Measurements from ENCODE around the gene MAG. TPM values are rescaled to one million over a fixed set of nuclear protein-coding genes. Genes with fewer than 3 reads are reported as not detected.

Gene MAG
- total RNA-seq, 2 donors from 2014 or later = not detected

GRCh38 chr19:35260694-35261304 lies 31.2 kb upstream of the MAG start:
- TF ChIP-seq CTCF (conservative IDR thresholded peaks at IDR 0.05) = no peak
- Mint-ChIP-seq H3K36me3 (ENCODE audit: low read depth) (peaks cover 73% of the 10 kb centered on the region), H3K27ac (peak overlapping the region; percentile 21), H3K4me1 (peaks cover 15% of the 10 kb centered on the region), H3K27me3 (ENCODE audit: insufficient read depth) (no peaks in the 10 kb centered on the region), H3K4me3 (no peak overlapping the region), H3K9me3 (no peaks in the 10 kb centered on the region)
- H3K9me3 ChIP-seq (ENCODE audit: control insufficient read depth, low read length) = no peaks in the 10 kb centered on the region
- peak; percentile 33 for DNase-seq
- peaks cover 89% of the 10 kb centered on the region for H3K36me3 ChIP-seq (ENCODE audit: control insufficient read depth, insufficient read depth, low read length)
- H3K4me3 ChIP-seq (ENCODE audit: low read length) = no peak overlapping the region
- H3K4me1 ChIP-seq (ENCODE audit: control insufficient read depth, insufficient read depth, low read length) = no peaks in the 10 kb centered on the region
- H3K27ac ChIP-seq (ENCODE audit: low read depth, low read length) = no peak overlapping the region
- H3K27me3 ChIP-seq (ENCODE audit: control insufficient read depth, insufficient read depth, low read length, poor library complexity, severe bottlenecking) = no peaks in the 10 kb centered on the region
- WGBS, 2 experiments (ENCODE audit: insufficient coverage in 1 of 2, insufficient read length in 1 of 2) = 89 to 91% methylated on average over 8 to 10 of the region's 10 CpGs
- no peak overlapping the region for H3K9ac ChIP-seq (ENCODE audit: extremely low read depth, low read length, poor library complexity, severe bottlenecking)

GRCh38 chr19:35261356-35262100 lies 30.4 kb upstream of the MAG start:
- DNase-seq = peak; percentile 42
- Mint-ChIP-seq H3K4me3 (no peak overlapping the region), H3K4me1 (peaks cover 16% of the 10 kb centered on the region), H3K27ac (peak overlapping the region; percentile 21), H3K9me3 (no peaks in the 10 kb centered on the region), H3K36me3 (ENCODE audit: low read depth) (peaks cover 76% of the 10 kb centered on the region), H3K27me3 (ENCODE audit: insufficient read depth) (no peaks in the 10 kb centered on the region)
- Histone ChIP-seq H3K27me3 (ENCODE audit: control insufficient read depth, insufficient read depth, low read length, poor library complexity, severe bottlenecking) (no peaks in the 10 kb centered on the region), H3K4me3 (ENCODE audit: low read length) (no peak overlapping the region), H3K9me3 (ENCODE audit: control insufficient read depth, low read length) (no peaks in the 10 kb centered on the region), H3K4me1 (ENCODE audit: control insufficient read depth, insufficient read depth, low read length) (no peaks in the 10 kb centered on the region), H3K36me3 (ENCODE audit: control insufficient read depth, insufficient read depth, low read length) (peaks cover 89% of the 10 kb centered on the region), H3K27ac (ENCODE audit: low read depth, low read length) (no peak overlapping the region), H3K9ac (ENCODE audit: extremely low read depth, low read length, poor library complexity, severe bottlenecking) (no peak overlapping the region)
- TF ChIP-seq CTCF (conservative IDR thresholded peaks at IDR 0.05) = no peak
- 90 to 94% methylated on average over 8 to 12 of the region's 12 CpGs for WGBS, 2 experiments (ENCODE audit: insufficient coverage in 1 of 2, insufficient read length in 1 of 2)

- peak; percentile 49 for DNase-seq
- no peaks in the 10 kb centered on the region for H3K4me1 ChIP-seq (ENCODE audit: control insufficient read depth, insufficient read depth, low read length)
- no peak overlapping the region for H3K9ac ChIP-seq (ENCODE audit: extremely low read depth, low read length, poor library complexity, severe bottlenecking)
- Mint-ChIP-seq H3K27me3 (ENCODE audit: insufficient read depth) (no peaks in the 10 kb centered on the region), H3K9me3 (no peaks in the 10 kb centered on the region), H3K36me3 (ENCODE audit: low read depth) (peaks cover 72% of the 10 kb centered on the region), H3K4me1 (peaks cover 15% of the 10 kb centered on the region), H3K4me3 (no peak overlapping the region), H3K27ac (no peak overlapping the region)
- TF ChIP-seq CTCF (conservative IDR thresholded peaks at IDR 0.05) = no peak
- no peaks in the 10 kb centered on the region for H3K27me3 ChIP-seq (ENCODE audit: control insufficient read depth, insufficient read depth, low read length, poor library complexity, severe bottlenecking)
- H3K36me3 ChIP-seq (ENCODE audit: control insufficient read depth, insufficient read depth, low read length) = peaks cover 85% of the 10 kb centered on the region
- no peak overlapping the region for H3K4me3 ChIP-seq (ENCODE audit: low read length)
- no peak overlapping the region for H3K27ac ChIP-seq (ENCODE audit: low read depth, low read length)
- no peaks in the 10 kb centered on the region for H3K9me3 ChIP-seq (ENCODE audit: control insufficient read depth, low read length)
- 89 to 92% methylated on average over 8 to 17 of the region's 17 CpGs for WGBS, 2 experiments (ENCODE audit: insufficient coverage in 1 of 2, insufficient read length in 1 of 2)
Observed at GRCh38 chr19:35262101-35262761, 29.7 kb upstream of the MAG start.

Data from endodermal cell (in vitro differentiated cells).